Measurements from ENCODE around the gene CYP3A4. TPM values are rescaled to one million over a fixed set of nuclear protein-coding genes. Genes with fewer than 3 reads are reported as not detected.

Gene CYP3A4
- total RNA-seq, 2 donors from 2014 or later: not detected

DNA sequence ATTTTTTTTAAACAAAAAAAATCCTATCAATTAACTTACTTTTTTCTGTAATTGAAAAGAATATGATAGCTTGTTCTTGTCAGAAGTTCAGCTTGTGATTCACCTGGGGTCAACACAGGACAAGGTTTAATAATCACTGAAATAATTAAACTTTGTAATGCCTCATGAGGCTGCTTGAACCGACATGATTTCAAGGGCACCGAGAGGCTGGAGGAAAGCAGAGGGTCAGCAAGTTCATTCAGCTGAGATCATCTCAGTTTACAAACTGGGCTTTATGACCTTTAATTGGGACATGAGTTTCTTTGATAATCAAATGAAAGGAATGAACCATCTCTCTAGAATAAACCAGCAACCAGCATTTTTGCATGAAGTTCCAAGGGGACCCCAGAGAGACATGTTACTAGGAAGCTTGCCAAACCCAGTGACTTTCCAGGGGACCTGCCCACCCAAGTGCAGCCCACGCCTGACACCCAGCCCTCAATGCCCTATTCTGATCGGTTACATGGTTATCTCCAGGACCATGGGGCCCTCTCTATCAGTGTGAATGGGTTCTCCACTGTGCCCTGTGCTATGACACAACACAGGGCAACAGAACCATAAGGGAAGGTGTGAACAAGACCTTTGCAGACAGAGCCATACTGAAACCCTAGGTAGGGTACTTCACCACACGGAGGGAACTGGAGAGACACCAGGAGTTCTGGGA, 7.8 kb upstream of the CYP3A4 start:
- DNase-seq (ENCODE audit: low spot score) (no peak), ATAC-seq (ENCODE audit: insufficient number of reproducible peaks, low FRiP score, low read depth) (no peak)
- no peak for TF ChIP-seq CTCF (IDR thresholded peaks at IDR 0.05)
- Histone ChIP-seq H3K27ac (no peak overlapping the region), H3K36me3 (no peaks in the 10 kb centered on the region), H3K9me3 (no peaks in the 10 kb centered on the region), H3K27me3 (replicated peaks; ENCODE audit: insufficient read depth) (no peaks in the 10 kb centered on the region), H3K4me3 (no peak overlapping the region), H3K4me1 (ENCODE audit: control insufficient read depth in 1 of 2, low read depth in 2 of 2) (no peaks in the 10 kb centered on the region)

DNA sequence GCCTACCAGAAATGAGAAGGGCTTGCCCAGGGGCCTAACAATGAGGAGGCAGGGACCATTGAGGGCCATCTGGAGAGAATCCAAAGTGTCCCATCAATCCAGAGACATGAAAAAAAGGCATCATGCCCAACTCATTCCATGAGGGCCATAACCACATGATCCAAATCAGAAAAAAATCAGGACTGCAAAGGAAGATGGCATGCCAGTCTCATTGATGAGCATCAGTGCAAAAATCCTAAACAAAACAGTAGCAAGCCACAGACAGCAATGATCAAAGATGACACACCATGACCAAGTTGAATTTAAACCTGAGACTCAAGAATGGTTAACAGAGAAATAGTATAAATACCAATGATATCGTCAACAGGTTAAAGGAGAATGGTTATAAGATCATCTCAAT, 7.0 kb upstream of the CYP3A4 start:
- H3K36me3 ChIP-seq: no peaks in the 10 kb centered on the region
- no peak for ATAC-seq (ENCODE audit: insufficient number of reproducible peaks, low FRiP score, low read depth)
- TF ChIP-seq CTCF (IDR thresholded peaks at IDR 0.05): no peak
- no peaks in the 10 kb centered on the region for H3K9me3 ChIP-seq
- H3K27me3 ChIP-seq (replicated peaks; ENCODE audit: insufficient read depth): no peaks in the 10 kb centered on the region
- no peak overlapping the region for H3K4me3 ChIP-seq
- no peak for DNase-seq (ENCODE audit: low spot score)
- no peaks in the 10 kb centered on the region for H3K4me1 ChIP-seq (ENCODE audit: control insufficient read depth in 1 of 2, low read depth in 2 of 2)
- H3K27ac ChIP-seq: no peak overlapping the region

DNA sequence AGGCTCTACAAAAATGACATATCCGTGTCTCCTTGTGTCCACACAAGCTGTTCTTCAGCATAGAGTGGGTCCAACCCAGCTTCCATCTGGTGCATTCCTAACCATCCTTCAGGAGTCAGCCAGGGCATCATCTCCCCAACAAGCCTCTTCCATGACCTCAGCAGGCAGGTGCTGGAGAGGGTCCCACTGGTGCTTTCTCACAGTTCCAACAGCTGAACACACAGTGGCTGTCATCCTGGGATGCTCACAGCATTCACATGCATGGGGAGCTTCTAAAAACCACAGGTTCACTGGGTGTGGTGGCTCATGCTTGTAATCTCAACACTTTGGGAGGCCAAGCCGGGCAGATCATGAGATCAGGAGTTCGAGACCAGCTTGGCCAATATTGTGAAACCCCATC, 6.4 kb upstream of the CYP3A4 start:
- Histone ChIP-seq H3K4me1 (ENCODE audit: control insufficient read depth in 1 of 2, low read depth in 2 of 2) (no peaks in the 10 kb centered on the region), H3K4me3 (no peak overlapping the region), H3K36me3 (no peaks in the 10 kb centered on the region), H3K27ac (no peak overlapping the region), H3K27me3 (replicated peaks; ENCODE audit: insufficient read depth) (no peaks in the 10 kb centered on the region), H3K9me3 (no peaks in the 10 kb centered on the region)
- TF ChIP-seq CTCF (IDR thresholded peaks at IDR 0.05): no peak
- ATAC-seq (ENCODE audit: insufficient number of reproducible peaks, low FRiP score, low read depth) (no peak), DNase-seq (ENCODE audit: low spot score) (no peak)

- no peaks in the 10 kb centered on the region for H3K27me3 ChIP-seq (replicated peaks; ENCODE audit: insufficient read depth)
- TF ChIP-seq CTCF (IDR thresholded peaks at IDR 0.05): no peak
- H3K27ac ChIP-seq: no peak overlapping the region
- no peak overlapping the region for H3K4me3 ChIP-seq
- no peaks in the 10 kb centered on the region for H3K36me3 ChIP-seq
- no peaks in the 10 kb centered on the region for H3K4me1 ChIP-seq (ENCODE audit: control insufficient read depth in 1 of 2, low read depth in 2 of 2)
- no peak for DNase-seq (ENCODE audit: low spot score)
- no peaks in the 10 kb centered on the region for H3K9me3 ChIP-seq
- ATAC-seq (ENCODE audit: insufficient number of reproducible peaks, low FRiP score, low read depth): no peak
These were observed 5.6 kb upstream of the CYP3A4 start for GRCh38 chr7:99789441-99790070.

- Histone ChIP-seq H3K4me3 (no peak overlapping the region), H3K4me1 (ENCODE audit: control insufficient read depth in 1 of 2, low read depth in 2 of 2) (no peaks in the 10 kb centered on the region), H3K27me3 (replicated peaks; ENCODE audit: insufficient read depth) (no peaks in the 10 kb centered on the region), H3K36me3 (no peaks in the 10 kb centered on the region), H3K9me3 (no peaks in the 10 kb centered on the region), H3K27ac (no peak overlapping the region)
- ATAC-seq (ENCODE audit: insufficient number of reproducible peaks, low FRiP score, low read depth) (no peak), DNase-seq (ENCODE audit: low spot score) (no peak)
- TF ChIP-seq CTCF (IDR thresholded peaks at IDR 0.05): no peak
These were observed 4.6 kb upstream of the CYP3A4 start for GRCh38 chr7:99788554-99788953.

Data from thoracic aorta (tissue), 2 donors.